Spinal cord (tissue), 10 donors: ENCODE measurements around the gene DEFB113. TPM values are rescaled to one million over a fixed set of nuclear protein-coding genes. Genes with fewer than 3 reads are reported as not detected.
"Not testable (repeated sequence)": the region's sequence is repeated elsewhere in the genome, so short reads cannot be mapped to it uniquely, and the experiment has no call there.

Source experiments
- DNase-seq, 6 donors: peaks; one replicate each; pipeline versions ENCODE4 v3.0.0 to v3.0.0-alpha.2; 2013 to 2015; ENCODE audit warnings: low spot score in 6 of 6, low read depth in 4 of 6
- H3K27ac ChIP-seq: one replicate; pipeline ENCODE4 v1.5.1; 2013; ENCODE audit warnings: low read depth, low read length, control low read depth
- H3K27me3 ChIP-seq: one replicate; pipeline ENCODE4 v1.6.1; 2013; ENCODE audit warnings: low read length; ENCODE audit not compliant: control insufficient read depth, insufficient read depth
- H3K36me3 ChIP-seq: one replicate; pipeline ENCODE4 v1.6.1; 2013; ENCODE audit warnings: low read length; ENCODE audit not compliant: control insufficient read depth, insufficient read depth
- H3K4me1 ChIP-seq: one replicate; pipeline ENCODE4 v1.6.1; 2013; ENCODE audit warnings: low read length; ENCODE audit not compliant: control insufficient read depth, insufficient read depth
- H3K4me3 ChIP-seq: one replicate; pipeline ENCODE4 v1.5.1; 2013; ENCODE audit warnings: low read depth, low read length, control low read depth
- H3K9me3 ChIP-seq: one replicate; pipeline ENCODE4 v1.6.1; 2013; ENCODE audit warnings: low read length; ENCODE audit not compliant: control insufficient read depth, insufficient read depth
- WGBS: methylation state at CpG from one replicate; pipeline ENCODE4 v1.1.5; 2013; ENCODE audit warnings: missing lambda C conversion rate; ENCODE audit not compliant: insufficient coverage; 5-methylcytosine and 5-hydroxymethylcytosine counted together
- polyA plus RNA-seq, 2 donors: library from polyadenylated mRNA; unstranded; fragments of 120-200 nt; gene quantifications; one replicate each; pipeline ENCODE4 v1.2.1, GENCODE V29; 2013; ENCODE audit not compliant: insufficient read length in 2 of 2
- total RNA-seq, 2 donors: library from RNA; depleted of rRNA in 1 of 2; stranded (reverse); fragments of 120-200 nt in 1 of 2; fragments of >200 nt in 1 of 2; gene quantifications; one replicate each; pipeline versions ENCODE4 v1.2.3 to v1.2.4, GENCODE V29; 2013 to 2014
- donor health status: healthy.

The DEFB113 gene
- total and polyA plus RNA-seq, 4 donors: not detected

DNA sequence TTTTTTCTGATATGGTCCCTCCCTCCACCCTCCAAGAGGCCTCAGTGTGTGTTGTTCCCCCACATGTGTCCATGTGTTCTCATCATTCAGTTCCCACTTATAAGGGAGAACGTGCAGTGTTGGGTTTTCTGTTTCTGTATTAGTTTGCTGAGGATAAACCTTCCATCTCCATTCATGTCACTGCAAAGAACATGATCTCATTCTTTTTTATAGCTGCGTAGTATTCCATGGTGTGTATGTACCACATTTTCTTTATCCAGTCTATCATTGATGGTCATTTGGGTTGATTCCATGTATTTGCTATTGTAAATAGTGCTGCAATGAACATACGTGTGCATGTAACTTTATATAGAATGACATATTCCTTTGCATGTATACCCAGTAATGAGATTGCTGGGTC, 25.4 kb downstream of the DEFB113 start:
- not testable (repeated sequence) for H3K4me1 ChIP-seq, H3K36me3 ChIP-seq, H3K27ac ChIP-seq, H3K9me3 ChIP-seq, H3K4me3 ChIP-seq, H3K27me3 ChIP-seq, DNase-seq
- WGBS: no CpG with 5 or more reads among the region's 3 CpGs

DNA sequence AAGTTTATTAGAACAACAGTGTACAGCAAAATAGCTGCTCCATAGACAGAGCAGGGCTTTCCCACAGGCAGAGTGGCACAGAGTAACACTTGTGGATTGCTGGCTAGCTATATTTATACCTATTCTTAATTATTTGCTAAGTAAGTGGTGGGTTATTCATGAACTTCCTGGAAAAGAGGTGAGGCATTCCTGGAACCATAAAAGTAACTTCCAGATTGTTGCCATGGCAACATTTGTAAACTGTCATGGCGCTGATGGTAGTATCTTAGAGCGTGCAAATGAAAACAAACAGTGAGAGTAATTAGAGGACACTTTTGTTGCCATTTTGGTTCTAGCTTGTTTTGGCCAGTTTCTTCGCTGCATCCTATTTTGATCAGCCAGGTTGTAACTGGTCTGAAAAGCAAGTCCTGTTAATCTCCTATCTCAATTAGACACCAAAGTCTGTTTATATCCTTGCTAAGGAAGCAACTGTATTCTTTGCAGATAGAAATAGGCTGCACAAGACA, 29.4 kb downstream of the DEFB113 start:
- Histone ChIP-seq H3K9me3 (no peaks in the 10 kb centered on the region), H3K4me3 (no peak overlapping the region), H3K27ac (no peak overlapping the region), H3K4me1 (no peaks in the 10 kb centered on the region), H3K36me3 (no peaks in the 10 kb centered on the region), H3K27me3 (no peaks in the 10 kb centered on the region)
- DNase-seq: no peak
- WGBS: 73% methylated on average over 3 of the region's 3 CpGs

DNA sequence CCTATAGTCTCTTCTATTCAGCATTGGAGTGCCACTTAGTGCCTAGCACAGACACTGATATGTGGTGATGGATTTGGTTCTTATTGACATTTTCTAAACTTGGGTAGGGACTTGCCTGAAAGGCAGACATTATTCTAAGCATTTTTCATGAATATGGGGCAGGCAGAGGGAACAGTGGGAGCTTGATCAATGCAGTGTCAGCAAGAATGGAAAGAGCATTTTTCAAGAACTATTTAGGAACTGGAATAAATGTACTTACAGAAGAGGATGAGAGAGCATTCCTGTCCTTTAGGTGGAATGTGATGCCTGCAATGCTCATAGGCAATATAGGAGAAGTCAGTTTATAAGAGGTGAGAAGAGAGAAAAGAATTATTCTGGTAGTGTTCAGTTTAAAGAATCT, 31.6 kb downstream of the DEFB113 start:
- Histone ChIP-seq H3K27me3 (no peaks in the 10 kb centered on the region), H3K36me3 (no peaks in the 10 kb centered on the region), H3K4me1 (no peaks in the 10 kb centered on the region), H3K27ac (no peak overlapping the region), H3K4me3 (no peak overlapping the region), H3K9me3 (no peaks in the 10 kb centered on the region)
- DNase-seq: no peak

DNA sequence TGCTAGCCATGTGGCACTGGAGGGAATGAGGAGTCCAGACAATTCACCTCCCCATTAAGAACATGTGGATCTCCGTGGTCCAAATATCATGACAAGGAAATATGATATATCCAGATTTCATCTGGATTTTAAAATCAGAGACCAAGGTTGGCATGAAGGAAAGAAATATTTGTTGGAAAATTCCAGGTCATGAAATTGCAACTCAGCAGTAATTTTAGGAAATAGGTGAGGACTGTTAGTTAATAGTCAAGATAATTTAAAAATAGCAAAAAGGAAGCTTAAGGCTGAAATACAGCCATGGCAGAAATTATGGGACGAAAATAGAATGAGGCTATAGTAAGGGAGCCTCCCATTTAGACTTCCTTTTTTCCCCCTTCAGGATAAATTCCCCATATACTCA, 32.4 kb downstream of the DEFB113 start:
- no peaks in the 10 kb centered on the region for H3K4me1 ChIP-seq
- H3K27me3 ChIP-seq: no peaks in the 10 kb centered on the region
- no peaks in the 10 kb centered on the region for H3K36me3 ChIP-seq
- no CpG with 5 or more reads among the region's 2 CpGs for WGBS
- no peaks in the 10 kb centered on the region for H3K9me3 ChIP-seq
- DNase-seq: no peak
- H3K4me3 ChIP-seq: no peak overlapping the region
- H3K27ac ChIP-seq: no peak overlapping the region

DNA sequence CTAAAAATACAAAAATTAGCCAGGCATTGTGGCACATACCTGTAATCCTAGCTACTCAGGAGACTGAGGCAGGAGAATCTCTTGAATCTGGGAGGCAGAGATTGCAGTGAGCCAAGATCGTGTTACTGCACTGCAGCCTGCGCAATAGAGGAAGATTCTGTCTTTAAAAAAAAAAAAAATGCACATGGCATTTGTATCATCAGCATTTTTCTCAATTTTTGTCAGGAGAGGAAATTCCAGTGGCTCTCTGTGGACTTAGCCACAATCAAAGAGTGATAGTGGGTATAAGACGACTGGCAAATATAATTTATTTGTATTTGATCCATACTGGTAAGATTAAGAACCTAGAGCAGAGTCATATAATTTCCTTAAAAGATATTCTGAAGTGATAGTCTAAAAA, 34.0 kb downstream of the DEFB113 start:
- no peak for DNase-seq
- WGBS: 100% methylated on average over 1 of the region's 3 CpGs
- H3K4me1 ChIP-seq: no peaks in the 10 kb centered on the region
- H3K27me3 ChIP-seq: no peaks in the 10 kb centered on the region
- no peak overlapping the region for H3K4me3 ChIP-seq
- no peaks in the 10 kb centered on the region for H3K9me3 ChIP-seq
- H3K36me3 ChIP-seq: no peaks in the 10 kb centered on the region
- H3K27ac ChIP-seq: no peak overlapping the region

DNA sequence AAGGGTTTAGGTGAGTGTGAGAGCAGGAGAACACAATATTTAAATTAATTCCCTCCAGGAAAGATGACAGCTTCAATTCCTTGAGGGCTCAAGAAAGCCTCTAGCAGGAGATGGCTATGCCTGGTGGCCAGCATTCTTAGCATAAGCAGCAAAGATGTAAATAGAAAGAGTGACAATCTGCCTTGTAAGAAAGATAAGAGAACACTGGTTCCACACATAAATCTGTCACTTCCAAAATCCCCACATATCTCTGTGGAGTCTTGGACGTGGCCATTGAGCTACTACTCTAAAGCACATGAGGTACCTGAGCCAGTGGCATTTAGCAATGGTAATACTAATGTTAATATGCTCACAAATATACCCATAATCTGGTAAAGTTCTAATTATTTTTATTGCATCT, 34.7 kb downstream of the DEFB113 start:
- Histone ChIP-seq H3K4me3 (no peak overlapping the region), H3K27me3 (no peaks in the 10 kb centered on the region), H3K9me3 (no peaks in the 10 kb centered on the region), H3K27ac (no peak overlapping the region), H3K36me3 (no peaks in the 10 kb centered on the region), H3K4me1 (no peaks in the 10 kb centered on the region)
- no CpG with 5 or more reads among the region's 1 CpG for WGBS
- DNase-seq: no peak

DNA sequence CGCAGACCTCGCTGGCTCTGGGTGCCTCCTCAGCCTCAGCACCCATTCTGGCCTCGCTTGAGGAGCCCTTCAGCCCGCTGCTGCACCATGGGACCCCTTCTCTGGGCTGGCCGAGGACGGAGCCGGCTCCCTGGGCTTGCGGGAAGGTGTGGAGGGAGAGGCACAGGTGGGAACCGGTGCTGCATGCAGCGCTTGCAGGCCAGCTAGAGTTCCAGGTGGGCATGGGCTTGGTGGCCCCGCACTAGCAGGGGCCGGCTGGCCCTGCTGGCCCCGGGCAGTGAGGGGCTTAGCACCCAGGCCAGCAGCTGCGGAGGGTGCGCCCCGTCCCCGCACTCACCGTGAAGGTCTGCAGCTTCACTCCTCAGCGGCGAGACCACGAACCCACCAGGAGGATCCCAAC, 35.9 kb downstream of the DEFB113 start:
- DNase-seq: no peak
- H3K4me3 ChIP-seq: no peak overlapping the region
- no peaks in the 10 kb centered on the region for H3K36me3 ChIP-seq
- H3K27me3 ChIP-seq: no peaks in the 10 kb centered on the region
- WGBS: 98% methylated on average over 21 of the region's 21 CpGs
- no peak overlapping the region for H3K27ac ChIP-seq
- no peaks in the 10 kb centered on the region for H3K9me3 ChIP-seq
- no peaks in the 10 kb centered on the region for H3K4me1 ChIP-seq

DNA sequence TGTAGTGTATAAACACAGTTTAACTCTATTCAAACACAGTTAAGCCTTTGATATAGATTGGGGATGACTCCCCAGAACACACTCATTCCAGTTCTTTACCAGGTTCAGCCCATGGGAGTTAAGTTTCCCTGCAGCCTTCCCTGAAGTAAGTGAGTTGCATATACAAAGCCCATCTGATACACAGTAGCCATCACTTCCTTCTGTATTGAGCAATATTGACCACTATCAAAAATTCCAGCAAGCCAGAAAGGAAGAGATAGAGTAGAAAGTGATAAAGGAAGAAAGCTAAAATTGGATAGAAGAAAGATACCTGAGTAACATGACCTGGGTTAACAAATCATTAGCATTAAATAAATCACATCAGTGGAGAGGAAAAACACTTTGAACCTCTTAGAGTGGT, 40.1 kb downstream of the DEFB113 start:
- H3K27ac ChIP-seq: no peak overlapping the region
- H3K27me3 ChIP-seq: no peaks in the 10 kb centered on the region
- H3K4me1 ChIP-seq: no peaks in the 10 kb centered on the region
- no peak for DNase-seq
- no peaks in the 10 kb centered on the region for H3K36me3 ChIP-seq
- no peaks in the 10 kb centered on the region for H3K9me3 ChIP-seq
- H3K4me3 ChIP-seq: no peak overlapping the region

DNA sequence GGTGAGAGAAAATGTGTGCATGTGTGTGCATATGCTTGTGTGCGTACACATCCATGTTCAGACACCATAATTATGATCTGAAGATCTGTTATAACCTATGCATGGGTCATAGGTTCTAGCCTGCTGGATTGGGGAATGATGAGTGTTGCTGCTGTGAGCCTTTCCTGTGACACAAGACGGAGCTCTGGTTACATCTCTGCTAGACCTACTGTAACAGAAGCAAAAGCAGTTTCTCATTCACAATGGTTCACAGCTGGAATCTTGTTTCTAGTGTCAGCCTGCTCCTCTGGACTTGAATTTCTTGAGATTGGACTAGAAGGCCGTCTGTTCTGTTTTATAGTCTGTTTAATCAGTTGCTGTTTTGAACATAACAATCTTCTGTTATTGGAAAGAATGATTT, 45.6 kb downstream of the DEFB113 start:
- Histone ChIP-seq H3K36me3 (no peaks in the 10 kb centered on the region), H3K27ac (no peak overlapping the region), H3K4me1 (no peaks in the 10 kb centered on the region), H3K9me3 (no peaks in the 10 kb centered on the region), H3K27me3 (no peaks in the 10 kb centered on the region), H3K4me3 (no peak overlapping the region)
- WGBS: no CpG with 5 or more reads among the region's 3 CpGs
- peak in 1 of 6 donors; percentile 62 for DNase-seq

DNA sequence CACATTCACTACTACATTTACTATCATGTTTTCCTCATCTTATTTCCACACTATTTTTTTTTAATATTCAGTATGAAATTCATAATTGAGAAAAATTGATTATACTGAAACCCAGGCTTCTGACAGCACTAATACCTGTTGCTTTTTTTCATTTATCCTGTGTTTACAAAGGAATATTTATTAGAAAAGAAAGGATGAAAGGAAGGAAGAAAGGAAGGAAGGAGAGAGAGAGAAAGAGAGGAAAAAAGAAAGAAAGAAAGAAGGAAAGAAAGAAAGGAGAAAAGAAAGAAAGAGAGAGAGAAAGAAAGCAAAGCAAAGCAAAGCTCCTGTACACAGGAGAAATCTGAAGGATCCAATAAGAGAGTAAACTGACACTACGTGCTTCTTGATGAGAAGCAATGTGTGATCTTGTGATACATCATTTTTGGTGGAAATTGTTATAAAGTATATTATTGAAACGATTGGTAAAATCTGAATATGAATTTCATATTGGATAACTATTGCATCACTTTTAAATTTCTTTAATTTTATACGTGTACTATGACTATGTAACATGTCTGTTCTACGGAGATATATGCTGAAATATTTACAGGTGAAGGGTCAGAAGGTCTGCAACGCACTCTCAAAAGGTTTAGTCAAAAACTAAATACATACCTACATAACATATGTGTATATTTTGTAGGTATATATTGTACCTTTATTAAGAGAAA, 49.3 kb downstream of the DEFB113 start:
- Histone ChIP-seq H3K27me3 (no peaks in the 10 kb centered on the region), H3K4me1 (peaks cover under 1% of the 10 kb centered on the region)
- no CpG with 5 or more reads among the region's 5 CpGs for WGBS

More for the DNA sequence above, 49.3 kb downstream of the DEFB113 start:
- Histone ChIP-seq H3K27ac (no peak overlapping the region), H3K4me3 (no peak overlapping the region), H3K9me3 (no peaks in the 10 kb centered on the region), H3K36me3 (no peaks in the 10 kb centered on the region)
- DNase-seq: no peak
